Endothelial cell of umbilical vein (primary cell): ENCODE measurements around the gene DNAH1. TPM values are rescaled to one million over a fixed set of nuclear protein-coding genes. Genes with fewer than 3 reads are reported as not detected.

Source experiments
- BruUV-seq: library from RNA; stranded (reverse); fragments of 400-500 nt; replicated peaks from 2 replicates; lab custom pipeline; 2021; lab: Mats Ljungman, UMichigan
- CTCF ChIA-PET: fragments of 300-600, 350-600 bp; sonication (Branson Sonifier 250); formaldehyde crosslinking; loops from one replicate; lab custom pipeline; 2021; ENCODE audit warnings: antibody characterized with exemption, inconsistent platforms; lab: Charles Lee
- POLR2A ChIA-PET: fragments of 300-600, 350-600 bp; sonication (Branson Sonifier 250); formaldehyde crosslinking; loops from one replicate; lab custom pipeline; 2021; ENCODE audit warnings: antibody characterized with exemption, inconsistent platforms; lab: Charles Lee
- DNase-seq: peaks from one replicate; pipeline ENCODE4 v3.0.0-alpha.2; 2011; ENCODE audit warnings: low read depth, low spot score
- FAIRE-seq: peaks from 2 replicates; lab custom pipeline; 2011; peaks lifted over from hg19 to GRCh38; lab: Jason Lieb, UNC
- H2AFZ ChIP-seq: 2 replicates; pipeline ENCODE4 v1.6.0; 2012; ENCODE audit warnings: low read depth, low read length, control low read depth, inconsistent platforms
- H3K27ac ChIP-seq: 2 replicates; pipeline ENCODE4 v1.5.1; 2011; ENCODE audit warnings: low read depth, mild to moderate bottlenecking, control low read depth, low read length, moderate library complexity; ENCODE audit not compliant: insufficient read depth
- H3K27me3 ChIP-seq, 2 experiments: 2 replicates each; pipeline versions ENCODE4 v1.6.0 to v1.6.1; 2011; ENCODE audit warnings: low read length in 2 of 2, mixed read lengths in 1 of 2; ENCODE audit not compliant: control insufficient read depth in 2 of 2, insufficient read depth in 2 of 2
- H3K36me3 ChIP-seq, 2 experiments: 2 replicates in 1 of 2; 3 replicates in 1 of 2; pipeline ENCODE4 v1.5.1; 2011; ENCODE audit warnings: low read length in 2 of 2, mild to moderate bottlenecking in 1 of 2, moderate library complexity in 1 of 2; ENCODE audit not compliant: control insufficient read depth in 2 of 2, insufficient read depth in 2 of 2; ENCODE audit errors: extremely low read depth in 1 of 2
- H3K4me1 ChIP-seq: 3 replicates; pipeline ENCODE4 v1.5.1; 2011; ENCODE audit warnings: mild to moderate bottlenecking, low read length; ENCODE audit not compliant: control insufficient read depth, insufficient read depth; ENCODE audit errors: extremely low read depth
- H3K4me2 ChIP-seq: 2 replicates; pipeline ENCODE4 v1.6.1; 2011; ENCODE audit warnings: low read length, control low read depth, mixed read lengths; ENCODE audit not compliant: insufficient read depth
- H3K4me3 ChIP-seq, 3 experiments: fragments of 200-600 bp in 1 of 3; sonication (generic), shearing (Covaris generic) in 1 of 3; replicated peaks in 1 of 3; 2 replicates each; pipeline ENCODE4 v1.5.1; 2011 to 2016; ENCODE audit warnings: control low read depth in 3 of 3, low read length in 3 of 3, mild to moderate bottlenecking in 2 of 3, inconsistent platforms in 1 of 3, low read depth in 1 of 3, moderate library complexity in 1 of 3; ENCODE audit not compliant: insufficient read depth in 1 of 3
- H3K79me2 ChIP-seq: 2 replicates; pipeline ENCODE4 v1.6.0; 2012; ENCODE audit warnings: low read length, inconsistent platforms; ENCODE audit not compliant: control insufficient read depth, insufficient read depth
- H3K9ac ChIP-seq: replicated peaks from 2 replicates; pipeline ENCODE3; 2011; ENCODE audit warnings: low read length, control low read depth; ENCODE audit not compliant: insufficient read depth; ENCODE audit errors: extremely low read depth
- H3K9me1 ChIP-seq: replicated peaks from 3 replicates; pipeline ENCODE4 v1.6.0; 2011; ENCODE audit warnings: mild to moderate bottlenecking, low read length; ENCODE audit not compliant: control insufficient read depth, insufficient read depth; ENCODE audit errors: extremely low read depth
- H3K9me3 ChIP-seq: replicated peaks from 2 replicates; pipeline ENCODE4 v1.5.1; 2012; ENCODE audit warnings: low read length, inconsistent platforms; ENCODE audit not compliant: control insufficient read depth, insufficient read depth
- H4K20me1 ChIP-seq: replicated peaks from 2 replicates; pipeline ENCODE3; 2011; ENCODE audit warnings: mild to moderate bottlenecking, low read length; ENCODE audit not compliant: control insufficient read depth, insufficient read depth; ENCODE audit errors: extremely low read depth
- EZH2 ChIP-seq: IDR thresholded peaks from 2 replicates; pipeline ENCODE4 v1.6.1; 2012; ENCODE audit warnings: borderline replicate concordance, low read depth, mild to moderate bottlenecking, moderate library complexity, low read length, inconsistent platforms; ENCODE audit not compliant: severe bottlenecking
- FOS ChIP-seq: IDR thresholded peaks from 2 replicates; pipeline ENCODE4 v1.6.1; 2011; ENCODE audit warnings: mild to moderate bottlenecking, low read length, moderate library complexity, borderline replicate concordance; ENCODE audit not compliant: insufficient read depth
- GATA2 ChIP-seq: IDR thresholded peaks from 2 replicates; pipeline ENCODE4 v1.7.0; 2011; ENCODE audit warnings: low read depth, mild to moderate bottlenecking, moderate library complexity, mixed read lengths, low read length; ENCODE audit not compliant: insufficient read length, insufficient read depth
- JUN ChIP-seq: IDR thresholded peaks from 2 replicates; pipeline ENCODE4 v1.6.1; 2011; ENCODE audit warnings: borderline replicate concordance, low read depth; ENCODE audit not compliant: insufficient read length, insufficient read depth
- MYC ChIP-seq: IDR thresholded peaks from one replicate; pipeline ENCODE4 v1.6.1; 2011; ENCODE audit warnings: mild to moderate bottlenecking, low read depth, low read length
- POLR2AphosphoS5 ChIP-seq: IDR thresholded peaks from 2 replicates; pipeline ENCODE4 v1.6.1; 2012; ENCODE audit warnings: low read depth, mild to moderate bottlenecking, control low read depth, low read length, moderate library complexity; ENCODE audit not compliant: insufficient read depth
- dilution Hi-C: fragments of 300-500 bp; cut with MboI; formaldehyde crosslinking; loops from one replicate; pipeline ENCODE4 v1.15.0; 2019; ENCODE audit warnings: low sequenced_read_pairs; ENCODE audit not compliant: extremely low pct_ligation_motif_present
- intact Hi-C: fragments of 100-400 bp; cut with micrococcal nuclease; formaldehyde crosslinking; loops from one replicate; pipeline ENCODE4 v1.10.0; 2022
- polyA plus RNA-seq, 4 experiments: library from polyadenylated mRNA; depleted of rRNA in 3 of 4; stranded (reverse) in 3 of 4; unstranded in 1 of 4; fragments of >200 nt; gene quantifications; 2 replicates each; pipeline versions ENCODE4 v1.2.1 to v1.2.3, GENCODE V29; 2011 to 2012; ENCODE audit warnings: missing spikeins in 1 of 4
- total RNA-seq: library from RNA; stranded (reverse); gene quantifications from 2 replicates; pipeline ENCODE4 v1.2.3, GENCODE V29; 2021
- TF ChIP-seq, protein P1 (sequence below): IDR thresholded peaks from 2 replicates; pipeline ENCODE4 v1.6.1; 2011; ENCODE audit not compliant: insufficient read depth, insufficient read length
- TF ChIP-seq, protein P2 (sequence below), 2 donors: IDR thresholded peaks; 1 replicate in 1 of 2; 2 replicates in 1 of 2; pipeline ENCODE4 v1.5.1; 2011; ENCODE audit warnings: low read length in 2 of 2, mild to moderate bottlenecking in 2 of 2, moderate library complexity in 2 of 2, control low read depth in 1 of 2, inconsistent platforms in 1 of 2, low read depth in 1 of 2; ENCODE audit not compliant: insufficient read depth in 1 of 2; ENCODE audit errors: extremely low read depth in 1 of 2

The DNAH1 gene
- total and polyA plus RNA-seq, 2 donors (not counting 3 experiments of a cell fraction or from before 2014, with no cell fraction given), result 5.8 to 6.0 TPM

DNA sequence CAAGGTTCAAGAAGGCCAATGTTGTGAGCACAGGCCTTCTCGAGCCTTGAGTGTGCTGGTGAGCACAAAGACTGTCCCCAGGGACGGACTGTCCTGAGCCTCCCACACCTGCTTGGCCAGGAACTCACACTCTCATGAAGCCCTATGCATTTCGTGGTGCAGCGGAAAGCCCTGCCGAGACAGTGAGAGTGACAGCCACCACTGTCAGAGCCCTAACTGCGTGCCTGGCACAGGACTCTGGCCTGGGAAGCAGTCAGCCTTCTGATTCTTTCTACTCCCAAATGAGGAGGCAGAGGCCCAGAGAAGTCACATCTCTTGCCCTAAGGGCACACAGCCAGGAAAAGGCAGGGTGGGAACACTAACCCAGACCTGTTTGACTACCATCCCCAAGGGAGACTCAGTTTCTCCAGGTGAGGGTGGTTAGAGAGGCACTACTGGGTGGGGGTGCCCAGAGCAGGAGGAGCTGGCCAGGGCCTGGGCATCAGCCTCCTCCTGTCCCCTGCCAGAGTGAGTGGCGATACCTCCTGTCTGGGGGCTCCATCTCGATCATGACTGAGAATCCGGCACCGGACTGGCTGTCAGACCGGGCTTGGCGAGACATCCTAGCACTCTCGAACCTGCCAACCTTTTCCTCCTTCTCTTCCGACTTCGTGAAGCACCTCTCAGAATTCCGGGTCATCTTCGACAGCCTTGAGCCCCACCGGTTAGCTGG, 78.0 kb downstream of the DNAH1 start:
- no peaks in the 10 kb centered on the region for H3K79me2 ChIP-seq
- FAIRE-seq (no peak), DNase-seq (no peak)
- H3K4me1 ChIP-seq, result no peaks in the 10 kb centered on the region
- no peak overlapping the region for H3K9ac ChIP-seq
- H3K27me3 ChIP-seq, result no peaks in the 10 kb centered on the region
- no peaks in the 10 kb centered on the region for H3K9me1 ChIP-seq
- ChIA-PET CTCF (interaction anchor here (1.5 kb wide), 1 partner anchor 9 kb away, joined by 3 read pairs; no protein-coding TSS in a partner anchor), POLR2A (no interaction called here)
- TF ChIP-seq FOS (no peak), JUN (no peak), EZH2 (no peak), MYC (no peak), POLR2AphosphoS5 (no peak), GATA2 (no peak)
- TF ChIP-seq, protein P1, sequence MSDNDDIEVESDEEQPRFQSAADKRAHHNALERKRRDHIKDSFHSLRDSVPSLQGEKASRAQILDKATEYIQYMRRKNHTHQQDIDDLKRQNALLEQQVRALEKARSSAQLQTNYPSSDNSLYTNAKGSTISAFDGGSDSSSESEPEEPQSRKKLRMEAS, result no peak
- TF ChIP-seq, protein P2, sequence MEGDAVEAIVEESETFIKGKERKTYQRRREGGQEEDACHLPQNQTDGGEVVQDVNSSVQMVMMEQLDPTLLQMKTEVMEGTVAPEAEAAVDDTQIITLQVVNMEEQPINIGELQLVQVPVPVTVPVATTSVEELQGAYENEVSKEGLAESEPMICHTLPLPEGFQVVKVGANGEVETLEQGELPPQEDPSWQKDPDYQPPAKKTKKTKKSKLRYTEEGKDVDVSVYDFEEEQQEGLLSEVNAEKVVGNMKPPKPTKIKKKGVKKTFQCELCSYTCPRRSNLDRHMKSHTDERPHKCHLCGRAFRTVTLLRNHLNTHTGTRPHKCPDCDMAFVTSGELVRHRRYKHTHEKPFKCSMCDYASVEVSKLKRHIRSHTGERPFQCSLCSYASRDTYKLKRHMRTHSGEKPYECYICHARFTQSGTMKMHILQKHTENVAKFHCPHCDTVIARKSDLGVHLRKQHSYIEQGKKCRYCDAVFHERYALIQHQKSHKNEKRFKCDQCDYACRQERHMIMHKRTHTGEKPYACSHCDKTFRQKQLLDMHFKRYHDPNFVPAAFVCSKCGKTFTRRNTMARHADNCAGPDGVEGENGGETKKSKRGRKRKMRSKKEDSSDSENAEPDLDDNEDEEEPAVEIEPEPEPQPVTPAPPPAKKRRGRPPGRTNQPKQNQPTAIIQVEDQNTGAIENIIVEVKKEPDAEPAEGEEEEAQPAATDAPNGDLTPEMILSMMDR (IDR thresholded peaks at IDR 0.05; ENCODE audit: extremely low read depth in 1 of 2, insufficient read depth in 1 of 2, low read depth in 1 of 2, low read length in 2 of 2), result no peak
- intact Hi-C loops, result no loop called here
- no peaks in the 10 kb centered on the region for H4K20me1 ChIP-seq
- no TSS peak for BruUV-seq
- H3K27ac ChIP-seq, result no peak overlapping the region
- no peak overlapping the region for H3K4me2 ChIP-seq
- H3K36me3 ChIP-seq, result no peaks in the 10 kb centered on the region
- dilution Hi-C loops, result no loop called here
- no peak overlapping the region for H2AFZ ChIP-seq
- no peak overlapping the region for H3K4me3 ChIP-seq
- no peaks in the 10 kb centered on the region for H3K9me3 ChIP-seq
